Measurements from ENCODE around the gene FCHSD1.

FCHSD1 gene

GRCh38 chr5:141650851-141651727 is at the start of gene FCHSD1:
FCHSD1 (minus strand) TSS chr5:141651418; CDS start chr5:141651368, 50 bp downstream.
- in situ Hi-C loops (cut with HindIII; ENCODE audit: low sequenced_read_pairs), result no loop called here

DNA sequence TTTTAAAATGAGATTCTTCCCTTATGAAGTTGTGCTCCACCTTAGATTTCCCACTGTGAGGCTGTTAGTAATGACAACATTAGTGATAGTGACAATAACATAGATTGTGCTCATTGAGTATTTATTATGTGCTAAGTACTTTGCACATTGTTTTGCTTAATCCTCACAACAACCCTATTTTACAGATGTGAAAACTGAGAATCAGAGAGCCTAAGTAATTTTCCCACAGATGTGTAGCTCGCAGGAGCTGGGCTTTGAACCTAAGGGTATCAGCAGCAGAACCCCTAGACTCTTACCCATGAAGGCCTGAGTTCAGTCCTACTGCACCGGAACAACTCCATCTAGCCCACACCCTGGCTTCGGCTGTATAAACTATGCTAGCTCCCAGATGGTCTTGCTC is 46.4 kb upstream of the FCHSD1 start:
- DNase-seq (ENCODE audit: low read depth), result no peak
- TF ChIP-seq, protein P1, sequence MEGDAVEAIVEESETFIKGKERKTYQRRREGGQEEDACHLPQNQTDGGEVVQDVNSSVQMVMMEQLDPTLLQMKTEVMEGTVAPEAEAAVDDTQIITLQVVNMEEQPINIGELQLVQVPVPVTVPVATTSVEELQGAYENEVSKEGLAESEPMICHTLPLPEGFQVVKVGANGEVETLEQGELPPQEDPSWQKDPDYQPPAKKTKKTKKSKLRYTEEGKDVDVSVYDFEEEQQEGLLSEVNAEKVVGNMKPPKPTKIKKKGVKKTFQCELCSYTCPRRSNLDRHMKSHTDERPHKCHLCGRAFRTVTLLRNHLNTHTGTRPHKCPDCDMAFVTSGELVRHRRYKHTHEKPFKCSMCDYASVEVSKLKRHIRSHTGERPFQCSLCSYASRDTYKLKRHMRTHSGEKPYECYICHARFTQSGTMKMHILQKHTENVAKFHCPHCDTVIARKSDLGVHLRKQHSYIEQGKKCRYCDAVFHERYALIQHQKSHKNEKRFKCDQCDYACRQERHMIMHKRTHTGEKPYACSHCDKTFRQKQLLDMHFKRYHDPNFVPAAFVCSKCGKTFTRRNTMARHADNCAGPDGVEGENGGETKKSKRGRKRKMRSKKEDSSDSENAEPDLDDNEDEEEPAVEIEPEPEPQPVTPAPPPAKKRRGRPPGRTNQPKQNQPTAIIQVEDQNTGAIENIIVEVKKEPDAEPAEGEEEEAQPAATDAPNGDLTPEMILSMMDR (IDR thresholded peaks at IDR 0.05; ENCODE audit: low read depth, low read length, missing control alignments), result no peak
- H3K4me3 ChIP-seq (ENCODE audit: low read depth, low read length), result no peak overlapping the region
- in situ Hi-C loops (cut with HindIII; ENCODE audit: low sequenced_read_pairs), result no loop called here

More at GRCh38 chr5:141650851-141651727, at the start of gene FCHSD1:
- DNase-seq (ENCODE audit: low read depth), result peak; percentile 31
- H3K4me3 ChIP-seq (ENCODE audit: low read depth, low read length), result peak within 1 kb of the TSS; percentile 80
- TF ChIP-seq, protein P1 (IDR thresholded peaks at IDR 0.05; ENCODE audit: low read depth, low read length, missing control alignments), result no peak

- in situ Hi-C loops (cut with HindIII; ENCODE audit: low sequenced_read_pairs), result no loop called here
- no peak for DNase-seq (ENCODE audit: low read depth)
- H3K4me3 ChIP-seq (ENCODE audit: low read depth, low read length), result no peak overlapping the region
- TF ChIP-seq, protein P1 (IDR thresholded peaks at IDR 0.05; ENCODE audit: low read depth, low read length, missing control alignments), result no peak
Measured at GRCh38 chr5:141696431-141696830, 45.2 kb upstream of the FCHSD1 start.

- in situ Hi-C loops (cut with HindIII; ENCODE audit: low sequenced_read_pairs), result no loop called here
- no peak overlapping the region for H3K4me3 ChIP-seq (ENCODE audit: low read depth, low read length)
- TF ChIP-seq, protein P1 (IDR thresholded peaks at IDR 0.05; ENCODE audit: low read depth, low read length, missing control alignments), result no peak
- no peak for DNase-seq (ENCODE audit: low read depth)
Measured at GRCh38 chr5:141695627-141696215, 44.5 kb upstream of the FCHSD1 start.

DNA sequence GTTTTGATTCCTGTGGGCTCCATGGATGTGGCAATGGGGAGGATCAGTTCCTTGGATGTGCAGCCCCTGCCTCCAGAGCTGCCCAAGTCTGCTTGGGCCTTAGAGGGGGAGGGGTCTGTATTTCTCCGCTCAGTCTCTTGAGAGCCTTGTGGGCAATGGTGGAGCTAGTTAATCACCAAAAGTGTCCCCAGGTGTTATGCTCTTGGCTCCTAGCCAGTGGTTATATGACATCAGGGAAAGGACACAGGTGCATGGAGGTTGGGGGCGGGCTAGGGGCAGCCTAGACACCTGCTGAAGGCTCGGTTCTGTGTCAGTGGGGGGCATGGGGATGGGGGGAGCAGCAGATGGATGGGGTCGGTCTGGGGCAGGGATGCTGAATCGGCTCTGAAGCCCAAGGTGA is 43.3 kb upstream of the FCHSD1 start:
- in situ Hi-C loops (cut with HindIII; ENCODE audit: low sequenced_read_pairs), result loop anchor here (5.0 kb wide), 1 partner anchor 253 kb away; no protein-coding TSS in a partner anchor
- TF ChIP-seq, protein P1 (IDR thresholded peaks at IDR 0.05; ENCODE audit: low read depth, low read length, missing control alignments), result no peak
- no peak overlapping the region for H3K4me3 ChIP-seq (ENCODE audit: low read depth, low read length)
- DNase-seq (ENCODE audit: low read depth), result no peak

DNA sequence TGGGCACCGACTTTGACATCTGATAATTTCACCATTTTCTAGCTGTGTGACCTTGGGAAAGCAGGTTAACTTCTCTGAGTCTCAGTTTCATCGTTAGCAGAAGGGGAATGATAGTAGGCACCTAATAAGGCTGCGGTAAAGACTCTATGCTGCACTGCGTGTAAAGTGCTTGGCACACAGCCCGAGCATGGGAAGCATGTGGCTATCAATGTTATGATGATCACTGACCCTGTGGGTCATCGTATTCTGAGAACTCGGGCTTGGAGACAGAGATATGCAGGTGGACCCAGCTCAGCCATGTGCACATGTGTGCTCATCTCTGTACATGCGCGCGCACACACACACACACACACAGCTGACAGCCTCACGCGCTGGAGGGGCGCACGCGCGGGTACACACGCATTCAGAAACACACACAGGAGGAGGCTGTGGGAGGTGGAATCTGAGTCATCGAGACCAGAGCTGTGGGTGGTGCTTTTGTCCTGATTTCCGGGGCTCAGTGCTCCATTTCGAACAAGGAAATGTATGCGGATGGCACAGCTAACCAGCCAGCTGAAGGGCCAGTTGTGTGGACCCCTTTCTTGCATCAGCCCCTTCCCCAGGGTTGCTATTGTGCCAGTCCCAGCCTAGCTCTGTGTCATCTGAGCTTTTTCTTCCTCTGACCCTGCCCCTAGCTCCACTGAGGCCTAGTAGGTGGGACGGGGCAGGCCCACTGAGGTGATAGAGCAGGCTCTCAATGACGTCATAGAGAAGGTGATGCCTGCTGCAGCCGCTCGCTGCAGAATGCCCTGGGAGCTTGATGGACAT is 41.9 kb upstream of the FCHSD1 start:
- in situ Hi-C loops (cut with HindIII; ENCODE audit: low sequenced_read_pairs), result loop anchor here (5.0 kb wide), 1 partner anchor 254 kb away; no protein-coding TSS in a partner anchor
- TF ChIP-seq, protein P1 (IDR thresholded peaks at IDR 0.05; ENCODE audit: low read depth, low read length, missing control alignments), result no peak
- H3K4me3 ChIP-seq (ENCODE audit: low read depth, low read length), result no peak overlapping the region
- DNase-seq (ENCODE audit: low read depth), result no peak
